ENCODE results near the gene TDRD9.
"Not testable (repeated sequence)": the region's sequence is repeated elsewhere in the genome, so short reads cannot be mapped to it uniquely, and the experiment has no call there.

The TDRD9 gene

GRCh38 chr14:103966631-103967030, 38.4 kb downstream of the TDRD9 start:
- Histone ChIP-seq H3K9me3 (no peaks in the 10 kb centered on the region), H3K4me1 (ENCODE audit: control insufficient read depth in 1 of 2, insufficient read depth in 1 of 2, low read depth in 1 of 2, low read length in 1 of 2) (no peaks in the 10 kb centered on the region), H3K36me3 (no peaks in the 10 kb centered on the region), H3K4me3 (ENCODE audit: low read depth in 1 of 2, low read length in 1 of 2) (no peak overlapping the region), H3K27me3 (no peaks in the 10 kb centered on the region), H3K27ac (no peak overlapping the region)
- TF ChIP-seq CTCF (IDR thresholded peaks at IDR 0.05): no peak

GRCh38 chr14:103969961-103970360, 41.7 kb downstream of the TDRD9 start:
- H3K27me3 ChIP-seq: no peaks in the 10 kb centered on the region
- H3K9me3 ChIP-seq: no peaks in the 10 kb centered on the region
- no peak overlapping the region for H3K4me3 ChIP-seq (ENCODE audit: low read depth in 1 of 2, low read length in 1 of 2)
- H3K27ac ChIP-seq: no peak overlapping the region
- no peaks in the 10 kb centered on the region for H3K36me3 ChIP-seq
- no peaks in the 10 kb centered on the region for H3K4me1 ChIP-seq (ENCODE audit: control insufficient read depth in 1 of 2, insufficient read depth in 1 of 2, low read depth in 1 of 2, low read length in 1 of 2)
- no peak for TF ChIP-seq CTCF (IDR thresholded peaks at IDR 0.05)

- H3K27me3 ChIP-seq: no peaks in the 10 kb centered on the region
- no peaks in the 10 kb centered on the region for H3K4me1 ChIP-seq (ENCODE audit: control insufficient read depth in 1 of 2, insufficient read depth in 1 of 2, low read depth in 1 of 2, low read length in 1 of 2)
- H3K27ac ChIP-seq: no peak overlapping the region
- no peak for TF ChIP-seq CTCF (IDR thresholded peaks at IDR 0.05)
- no peaks in the 10 kb centered on the region for H3K9me3 ChIP-seq
- H3K36me3 ChIP-seq: no peaks in the 10 kb centered on the region
- no peak overlapping the region for H3K4me3 ChIP-seq (ENCODE audit: low read depth in 1 of 2, low read length in 1 of 2)
Measured at GRCh38 chr14:103973354-103973753, 45.1 kb downstream of the TDRD9 start.

- H3K9me3 ChIP-seq: no peaks in the 10 kb centered on the region
- TF ChIP-seq CTCF (IDR thresholded peaks at IDR 0.05): no peak
- no peaks in the 10 kb centered on the region for H3K27me3 ChIP-seq
- no peak overlapping the region for H3K27ac ChIP-seq
- no peaks in the 10 kb centered on the region for H3K36me3 ChIP-seq
- no peaks in the 10 kb centered on the region for H3K4me1 ChIP-seq (ENCODE audit: control insufficient read depth in 1 of 2, insufficient read depth in 1 of 2, low read depth in 1 of 2, low read length in 1 of 2)
- H3K4me3 ChIP-seq (ENCODE audit: low read depth in 1 of 2, low read length in 1 of 2): no peak overlapping the region
Measured at GRCh38 chr14:103974575-103974974, 46.3 kb downstream of the TDRD9 start.

GRCh38 chr14:103980623-103981238, 52.5 kb downstream of the TDRD9 start:
- not testable (repeated sequence) for H3K27me3 ChIP-seq; H3K4me3 ChIP-seq (ENCODE audit: low read depth in 1 of 2, low read length in 1 of 2); H3K4me1 ChIP-seq (ENCODE audit: control insufficient read depth in 1 of 2, insufficient read depth in 1 of 2, low read depth in 1 of 2, low read length in 1 of 2); H3K9me3 ChIP-seq; H3K36me3 ChIP-seq; H3K27ac ChIP-seq
- TF ChIP-seq CTCF (IDR thresholded peaks at IDR 0.05): peak; percentile 60

- no peak overlapping the region for H3K4me3 ChIP-seq (ENCODE audit: low read depth in 1 of 2, low read length in 1 of 2)
- H3K27me3 ChIP-seq: no peaks in the 10 kb centered on the region
- H3K36me3 ChIP-seq: no peaks in the 10 kb centered on the region
- no peak overlapping the region for H3K27ac ChIP-seq
- no peaks in the 10 kb centered on the region for H3K9me3 ChIP-seq
- no peaks in the 10 kb centered on the region for H3K4me1 ChIP-seq (ENCODE audit: control insufficient read depth in 1 of 2, insufficient read depth in 1 of 2, low read depth in 1 of 2, low read length in 1 of 2)
- no peak for TF ChIP-seq CTCF (IDR thresholded peaks at IDR 0.05)
Measured at GRCh38 chr14:103984196-103984595, 55.9 kb downstream of the TDRD9 start.

Data from neutrophil (primary cell).